GM13976 (cell line): ENCODE measurements around the gene LGALS13.

Experiments
- DNase-seq: peaks from one replicate; pipeline ENCODE4 v3.0.0; 2012; ENCODE audit warnings: low spot score
- in situ Hi-C: fragments of 300-500 bp; cut with MboI; formaldehyde crosslinking; loops from one replicate; pipeline ENCODE4 v1.12.0; 2022; ENCODE audit warnings: low sequenced_read_pairs, mixed read lengths, inconsistent platforms; ENCODE audit not compliant: unreplicated experiment
- TF ChIP-seq, protein P1 (sequence below): IDR thresholded peaks from 2 replicates; pipeline ENCODE4 v1.5.1; 2012; ENCODE audit warnings: borderline replicate concordance, mild to moderate bottlenecking; ENCODE audit not compliant: insufficient read depth; ENCODE audit errors: extremely low read depth, missing control alignments, control extremely low read depth

LGALS13 gene, protein sequence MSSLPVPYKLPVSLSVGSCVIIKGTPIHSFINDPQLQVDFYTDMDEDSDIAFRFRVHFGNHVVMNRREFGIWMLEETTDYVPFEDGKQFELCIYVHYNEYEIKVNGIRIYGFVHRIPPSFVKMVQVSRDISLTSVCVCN

DNA sequence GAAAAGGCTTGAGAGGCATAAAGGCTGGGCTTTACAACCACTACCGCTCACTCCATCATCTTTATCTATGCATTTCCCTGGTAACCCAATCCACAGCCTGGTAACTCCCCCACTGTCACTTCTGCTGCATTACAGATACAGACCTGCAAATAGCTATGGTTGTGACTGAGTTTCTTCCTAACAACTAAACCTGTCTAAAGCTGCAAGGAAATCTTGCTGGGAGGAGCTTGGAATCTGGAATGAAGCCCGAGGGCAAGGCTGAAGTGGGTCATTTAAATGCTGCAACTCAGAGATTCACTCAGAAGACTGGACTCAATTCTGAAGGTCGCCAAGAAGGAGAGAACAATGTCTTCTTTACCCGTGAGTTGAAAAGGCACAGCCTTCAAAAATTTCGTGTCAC lies at the start of gene LGALS13:
TSS of gene LGALS13 (plus strand) at position 301 of the 400 bp plus-strand sequence. CDS start at position 346, 45 bp downstream.
- in situ Hi-C loops: no loop called here
- TF ChIP-seq, protein P1, sequence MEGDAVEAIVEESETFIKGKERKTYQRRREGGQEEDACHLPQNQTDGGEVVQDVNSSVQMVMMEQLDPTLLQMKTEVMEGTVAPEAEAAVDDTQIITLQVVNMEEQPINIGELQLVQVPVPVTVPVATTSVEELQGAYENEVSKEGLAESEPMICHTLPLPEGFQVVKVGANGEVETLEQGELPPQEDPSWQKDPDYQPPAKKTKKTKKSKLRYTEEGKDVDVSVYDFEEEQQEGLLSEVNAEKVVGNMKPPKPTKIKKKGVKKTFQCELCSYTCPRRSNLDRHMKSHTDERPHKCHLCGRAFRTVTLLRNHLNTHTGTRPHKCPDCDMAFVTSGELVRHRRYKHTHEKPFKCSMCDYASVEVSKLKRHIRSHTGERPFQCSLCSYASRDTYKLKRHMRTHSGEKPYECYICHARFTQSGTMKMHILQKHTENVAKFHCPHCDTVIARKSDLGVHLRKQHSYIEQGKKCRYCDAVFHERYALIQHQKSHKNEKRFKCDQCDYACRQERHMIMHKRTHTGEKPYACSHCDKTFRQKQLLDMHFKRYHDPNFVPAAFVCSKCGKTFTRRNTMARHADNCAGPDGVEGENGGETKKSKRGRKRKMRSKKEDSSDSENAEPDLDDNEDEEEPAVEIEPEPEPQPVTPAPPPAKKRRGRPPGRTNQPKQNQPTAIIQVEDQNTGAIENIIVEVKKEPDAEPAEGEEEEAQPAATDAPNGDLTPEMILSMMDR: no peak
- DNase-seq: no peak

DNA sequence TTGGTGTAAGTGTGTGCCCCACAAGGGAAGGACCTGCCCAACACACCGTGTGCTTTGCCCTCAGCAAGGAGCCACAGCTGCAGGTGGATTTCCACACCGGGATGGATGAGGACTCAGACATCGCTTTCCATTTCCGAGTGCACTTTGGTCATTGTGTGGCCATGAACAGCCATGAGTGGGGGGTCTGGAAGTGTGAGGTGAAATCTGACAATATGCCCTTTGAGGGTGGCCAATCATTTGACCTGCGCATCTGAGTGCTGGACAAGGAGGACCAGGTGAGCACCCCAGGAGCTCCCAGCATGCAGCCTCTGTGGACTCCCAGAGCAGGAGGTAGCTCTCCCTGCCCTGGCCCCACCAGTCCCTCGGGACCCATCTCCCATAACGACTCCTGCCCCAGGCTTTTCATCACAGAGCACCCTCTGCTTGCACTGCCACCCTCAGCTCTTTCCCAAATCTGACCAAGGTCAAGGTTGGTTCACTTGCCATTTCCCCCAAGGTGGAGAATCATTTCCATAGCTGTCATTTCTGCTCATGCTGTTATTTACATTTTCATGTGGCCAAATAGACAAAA lies 49.2 kb upstream of the LGALS13 start:
- no peak for DNase-seq
- TF ChIP-seq, protein P1: no peak
- in situ Hi-C loops: loop anchor here (10.0 kb wide), 1 partner anchor 292 kb away; the partner anchor contains the start of gene FBL

DNA sequence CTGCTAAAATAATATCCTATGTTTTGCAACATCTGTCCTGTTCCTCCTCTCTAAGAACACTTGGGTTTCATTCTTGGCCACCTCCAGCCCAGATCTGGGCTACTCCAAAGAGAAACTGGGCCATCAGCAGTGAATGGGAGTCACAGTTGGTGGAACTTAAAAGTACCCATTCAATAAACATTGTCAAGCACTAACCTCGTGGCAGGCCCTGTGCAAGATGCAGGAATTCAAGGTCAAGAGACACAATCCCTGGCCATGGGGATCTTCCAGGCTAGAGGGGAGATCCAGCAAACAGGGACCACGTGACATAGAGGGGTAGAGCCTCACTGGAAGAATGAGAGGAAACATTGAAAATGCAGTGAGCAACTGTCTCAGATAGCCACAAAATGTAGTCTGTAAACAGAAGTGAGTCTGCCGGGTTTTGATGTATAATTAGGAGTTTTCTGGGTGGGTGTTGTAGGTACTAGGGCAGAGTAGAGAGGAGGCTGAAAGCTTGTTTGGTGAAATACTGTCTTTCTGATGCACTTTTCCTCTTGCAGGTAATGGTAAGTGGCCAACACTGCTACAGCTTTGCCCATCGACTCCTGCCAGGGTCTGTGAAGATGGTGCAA lies 47.5 kb upstream of the LGALS13 start:
- in situ Hi-C loops: loop anchor here (10.0 kb wide), 1 partner anchor 290 kb away; the partner anchor contains the start of gene FBL
- TF ChIP-seq, protein P1: no peak
- DNase-seq: no peak

DNA sequence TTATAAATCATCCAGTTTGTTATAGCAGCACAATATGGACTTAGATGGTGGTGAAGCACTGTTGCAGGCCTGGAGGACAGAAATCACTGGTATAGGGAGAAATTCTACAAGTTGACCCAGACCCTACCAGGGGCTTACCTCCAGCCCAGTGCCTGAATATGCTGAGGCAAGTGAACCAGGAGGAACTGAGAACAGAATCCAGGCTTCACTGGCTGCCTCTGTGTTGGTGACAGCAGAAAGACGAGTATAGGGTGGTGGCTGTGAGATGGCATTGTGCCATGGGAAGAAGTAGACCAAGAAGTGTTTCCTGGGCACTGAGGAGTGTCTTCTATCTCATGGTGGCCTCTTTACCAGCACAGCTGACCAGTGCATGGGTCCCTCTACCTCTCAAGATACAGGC lies 46.4 kb upstream of the LGALS13 start:
- in situ Hi-C loops: loop anchor here (10.0 kb wide), 1 partner anchor 289 kb away; the partner anchor contains the start of gene FBL
- TF ChIP-seq, protein P1: no peak
- DNase-seq: no peak

DNA sequence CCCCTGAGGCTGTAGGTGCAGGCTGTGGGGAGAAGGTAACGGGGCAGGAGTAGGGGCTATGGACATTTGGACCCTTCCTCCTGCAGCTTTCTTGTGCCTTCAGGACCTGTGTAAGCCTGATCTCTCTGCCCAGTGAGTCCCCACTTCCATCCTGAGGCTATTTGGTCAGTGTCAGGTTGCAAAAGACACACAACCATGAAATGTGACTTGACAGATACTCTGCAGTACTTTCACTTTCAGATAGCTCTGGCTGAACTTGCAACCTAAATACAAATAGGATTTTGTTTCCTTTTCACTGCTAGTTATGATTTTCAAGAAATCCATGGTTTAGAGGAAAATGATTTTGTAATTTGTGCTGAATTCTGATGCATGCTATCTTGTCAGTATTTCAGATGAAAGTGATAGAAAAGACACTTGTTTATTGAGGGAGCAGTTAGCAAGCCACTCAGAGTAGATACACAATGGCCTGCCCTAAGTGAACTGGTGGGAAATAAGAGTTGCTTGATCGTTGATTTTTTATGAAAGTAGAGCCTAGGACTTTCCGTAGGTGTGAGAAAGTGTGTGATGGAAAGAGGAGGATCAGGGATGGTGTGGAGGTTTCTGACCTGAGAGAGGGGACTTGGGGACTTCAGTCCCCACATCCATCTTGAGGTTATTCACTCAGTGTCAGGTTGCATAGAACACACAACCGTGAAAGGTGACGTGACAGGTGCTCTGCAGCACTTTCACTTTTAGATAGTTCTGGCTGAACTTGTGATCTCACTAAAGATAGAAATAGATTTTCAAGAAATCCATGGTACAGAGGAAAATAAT lies 44.3 kb upstream of the LGALS13 start:
- TF ChIP-seq, protein P1: no peak
- in situ Hi-C loops: loop anchor here (10.0 kb wide), 1 partner anchor 287 kb away; the partner anchor contains the start of gene FBL
- peak; percentile 34 for DNase-seq

DNA sequence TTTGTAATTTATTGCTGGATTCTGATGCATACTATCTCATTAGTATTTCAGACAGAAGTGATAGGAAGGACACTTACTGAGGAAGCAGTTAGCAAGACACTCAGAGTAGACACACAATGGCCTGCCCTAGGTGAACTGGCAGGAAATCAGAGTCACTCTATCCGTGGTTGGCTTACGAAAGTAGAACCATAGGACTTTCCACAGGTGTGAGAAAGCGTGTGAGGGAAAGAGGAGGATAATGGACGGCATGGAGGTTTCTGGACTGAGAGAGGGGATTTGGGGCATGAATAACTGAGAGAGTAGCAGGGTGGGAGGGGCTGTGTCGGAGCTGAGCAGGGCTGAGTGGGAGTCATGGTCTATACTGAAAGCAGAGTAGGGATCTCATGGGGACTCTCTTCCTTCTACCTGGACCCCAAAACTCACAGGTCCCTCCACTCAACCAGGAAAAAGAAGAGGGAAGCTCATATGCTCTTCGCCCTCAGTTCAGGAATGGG lies 43.7 kb upstream of the LGALS13 start:
- in situ Hi-C loops: loop anchor here (10.0 kb wide), 1 partner anchor 286 kb away; the partner anchor contains the start of gene FBL
- TF ChIP-seq, protein P1: no peak
- DNase-seq: no peak
